ENCODE measurements around the gene C17orf58. TPM values are rescaled to one million over a fixed set of nuclear protein-coding genes. Genes with fewer than 3 reads are reported as not detected.
A peak's percentile ranks its signal among the peaks of the same experiment; 100 is the strongest.

The C17orf58 gene
- total and polyA plus RNA-seq, 2 of the 8 experiments (the other 6 are each of a cell fraction or from before 2014, with no cell fraction given) = 22.6 to 24.1 TPM

- TF ChIP-seq CHD7 (IDR thresholded peaks at IDR 0.05; ENCODE audit: insufficient replicate concordance, low read length) = no peak
- TF ChIP-seq CHD2 (IDR thresholded peaks at IDR 0.05; ENCODE audit: low read length) = peak; percentile 86
- TF ChIP-seq CTBP2 (IDR thresholded peaks at IDR 0.05; ENCODE audit: borderline replicate concordance, insufficient read depth, insufficient read length, low read length) = no peak
- TF ChIP-seq TCF12 (IDR thresholded peaks at IDR 0.05; ENCODE audit: low read depth, low read length) = 0 out of 2 replicates have a peak, but pooled peaks have one; percentile 43
- TF ChIP-seq MAX (IDR thresholded peaks at IDR 0.05) = no peak; the same call in 1 of the 2 replicates
- peak; percentile 100 for TF ChIP-seq TBP (IDR thresholded peaks at IDR 0.05; ENCODE audit: low read depth, low read length)
- TF ChIP-seq E2F6 (IDR thresholded peaks at IDR 0.05) = peak; percentile 87
- TF ChIP-seq KDM4A (IDR thresholded peaks at IDR 0.05; ENCODE audit: low read depth, low read length, severe bottlenecking) = peak; percentile 62
- no peak for TF ChIP-seq POU5F1 (IDR thresholded peaks at IDR 0.05; ENCODE audit: low read depth, low read length)
These were observed 23.6 kb upstream of the C17orf58 start (continued) for GRCh38 chr17:68019675-68020408.

Data from H1 (cell line).